Epithelial cell of proximal tubule (primary cell): Measurements from ENCODE around the gene ARHGAP26. TPM values are rescaled to one million over a fixed set of nuclear protein-coding genes. Genes with fewer than 3 reads are reported as not detected.

Source experiments
- DNase-seq: peaks from one replicate; pipeline ENCODE4 v3.0.0-alpha.2; 2011; ENCODE audit warnings: low read depth
- H3K4me3 ChIP-seq: 2 replicates; pipeline ENCODE4 v1.5.1; 2011; ENCODE audit warnings: low read depth, mild to moderate bottlenecking, low read length
- CTCF ChIP-seq: conservative IDR thresholded peaks from 2 replicates; pipeline ENCODE4 v1.5.1; 2012; ENCODE audit warnings: low read depth, mild to moderate bottlenecking, low read length
- total RNA-seq: library from RNA; depleted of rRNA; stranded (reverse); fragments of >200 nt; gene quantifications from 2 replicates; pipeline ENCODE4 v1.2.3, GENCODE V29; 2015

Gene ARHGAP26
- total RNA-seq, 1 donor from 2014 or later = 7.0 TPM

DNA sequence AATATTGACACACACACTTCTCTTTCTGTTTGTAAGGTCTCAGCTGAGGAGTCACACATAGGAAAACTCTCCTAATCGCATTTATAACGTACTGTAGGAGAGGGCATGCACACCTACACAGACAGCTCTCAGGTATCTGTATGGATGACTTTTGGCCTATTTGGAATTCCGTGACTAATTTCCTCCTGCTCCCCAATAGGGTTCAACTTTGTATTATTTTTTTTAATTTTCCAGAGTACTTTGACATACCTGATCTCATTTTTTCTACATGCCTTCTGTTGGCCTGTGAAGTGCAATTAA lies 195.9 kb downstream of the ARHGAP26 start:
- no peak for DNase-seq
- no peak overlapping the region for H3K4me3 ChIP-seq
- no peak for TF ChIP-seq CTCF

GRCh38 chr5:142969186-142969585 lies 199.0 kb downstream of the ARHGAP26 start:
- no peak for TF ChIP-seq CTCF

DNA sequence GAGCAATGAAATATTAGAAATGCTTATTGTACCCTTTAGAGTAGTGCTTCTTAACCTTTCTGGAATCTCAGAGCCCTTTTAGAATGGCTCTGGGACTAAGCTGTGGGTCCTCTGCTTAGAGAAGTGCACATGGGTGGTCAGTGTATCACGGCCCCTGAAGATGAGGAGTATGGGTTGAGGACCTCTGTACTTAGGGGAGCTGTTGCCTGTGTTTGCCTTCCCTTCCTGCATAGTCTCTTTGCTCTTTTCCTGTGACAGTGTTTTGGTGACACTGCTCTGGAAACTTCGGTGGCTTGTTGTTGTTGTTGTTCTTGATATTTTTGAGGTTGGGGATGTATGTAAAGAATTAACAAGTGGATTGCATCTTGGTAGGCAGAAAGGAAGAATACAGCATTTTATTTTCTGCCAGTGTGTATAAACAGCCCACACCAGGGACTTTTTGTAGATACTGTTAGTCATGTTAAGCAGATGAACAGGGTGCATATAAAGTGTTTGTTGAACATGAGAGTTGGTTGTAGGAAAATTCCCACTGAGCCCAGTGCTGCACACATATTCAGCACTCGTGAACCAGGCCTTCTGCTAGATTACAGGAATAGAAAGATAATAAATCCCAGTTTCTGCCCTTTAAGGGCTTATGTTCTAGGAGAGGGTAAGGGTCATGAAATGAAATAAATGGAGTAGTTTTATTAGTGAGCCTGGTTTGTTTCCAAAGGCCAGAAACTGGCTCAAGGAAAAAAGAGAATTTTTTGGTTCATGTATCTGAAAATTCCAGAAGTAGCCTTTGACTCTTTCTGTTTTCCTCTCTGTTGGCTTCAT lies 199.7 kb downstream of the ARHGAP26 start:
- no peak overlapping the region for H3K4me3 ChIP-seq
- no peak for TF ChIP-seq CTCF
- DNase-seq = no peak

More at GRCh38 chr5:142969186-142969585, 199.0 kb downstream of the ARHGAP26 start:
- H3K4me3 ChIP-seq = no peak overlapping the region
- no peak for DNase-seq

- DNase-seq = no peak
- TF ChIP-seq CTCF = no peak
- H3K4me3 ChIP-seq = no peak overlapping the region
These were observed 200.4 kb downstream of the ARHGAP26 start for GRCh38 chr5:142970440-142971030.

GRCh38 chr5:142971303-142972013 lies 201.3 kb downstream of the ARHGAP26 start:
- no peak for TF ChIP-seq CTCF
- H3K4me3 ChIP-seq = no peak overlapping the region
- DNase-seq = no peak

GRCh38 chr5:142972064-142972570 lies 201.9 kb downstream of the ARHGAP26 start:
- H3K4me3 ChIP-seq = no peak overlapping the region
- TF ChIP-seq CTCF = no peak
- no peak for DNase-seq
